ENCODE measurements around the gene SETD3. TPM values are rescaled to one million over a fixed set of nuclear protein-coding genes. Genes with fewer than 3 reads are reported as not detected.

Gene SETD3
- total RNA-seq (ENCODE audit: unreplicated experiment), result 67.4 TPM
- long read RNA-seq, transcript SETD3-202 (13 exons, 2,878 nt), result major isoform, 18 of 29 reads
- long read RNA-seq, partial matches to known transcripts, result 2 of 29 reads
- long read RNA-seq, other reads (novel, unspliced or antisense), result 9 of 29 reads

- Mint-ChIP-seq H3K4me1 (ENCODE audit: unreplicated experiment) (peaks cover 31% of the 10 kb centered on the region), H3K4me3 (ENCODE audit: unreplicated experiment) (peak within 1 kb of the TSS; percentile 99)
- DNase-seq (ENCODE audit: low spot score), result peak; percentile 58
Observed at GRCh38 chr14:99479906-99480869, at the start of gene SETD3. Gene SETD3, minus strand, starts transcription at chr14:99480859. Its CDS starts 15,054 bp downstream, at chr14:99465805.

DNA sequence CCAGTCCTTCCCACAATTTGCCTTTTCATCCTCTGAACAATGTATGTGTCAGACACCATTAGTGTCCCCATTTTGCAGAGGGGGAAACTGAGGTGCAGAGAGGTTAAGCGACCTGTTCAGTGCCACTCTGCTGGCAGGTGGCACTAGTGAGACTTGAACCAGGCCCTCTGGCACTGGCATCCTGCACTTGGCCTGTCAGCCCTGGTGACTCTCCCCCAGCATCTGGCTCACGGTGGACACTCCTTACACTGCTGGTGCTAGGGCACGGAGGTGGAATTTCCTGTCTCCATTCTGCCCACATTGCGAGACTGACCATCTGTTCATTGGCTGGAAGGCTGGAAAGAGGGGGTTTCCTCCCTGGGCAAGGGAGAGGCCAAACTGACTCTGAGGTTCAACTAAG is 49.2 kb upstream of the SETD3 start:
- H3K27me3 Mint-ChIP-seq (ENCODE audit: unreplicated experiment), result peaks cover 10% of the 10 kb centered on the region
- no peak for TF ChIP-seq CTCF (IDR thresholded peaks at IDR 0.05; ENCODE audit: unreplicated experiment)
- peaks cover 3% of the 10 kb centered on the region for H3K36me3 Mint-ChIP-seq (ENCODE audit: low read depth, unreplicated experiment)
- H3K4me3 Mint-ChIP-seq (ENCODE audit: unreplicated experiment), result no peak overlapping the region
- no peak overlapping the region for H3K27ac Mint-ChIP-seq (ENCODE audit: unreplicated experiment)
- peaks cover 5% of the 10 kb centered on the region for H3K4me1 Mint-ChIP-seq (ENCODE audit: unreplicated experiment)
- no peaks in the 10 kb centered on the region for H3K9me3 Mint-ChIP-seq (ENCODE audit: unreplicated experiment)
- DNase-seq (ENCODE audit: low spot score), result no peak

More at GRCh38 chr14:99479906-99480869, at the start of gene SETD3:
- no peak for TF ChIP-seq CTCF (IDR thresholded peaks at IDR 0.05; ENCODE audit: unreplicated experiment)
- Mint-ChIP-seq H3K27me3 (ENCODE audit: unreplicated experiment) (peaks cover 14% of the 10 kb centered on the region), H3K36me3 (ENCODE audit: low read depth, unreplicated experiment) (peaks cover 3% of the 10 kb centered on the region), H3K27ac (ENCODE audit: unreplicated experiment) (peak within 1 kb of the TSS; percentile 98), H3K9me3 (ENCODE audit: unreplicated experiment) (no peaks in the 10 kb centered on the region)

- Mint-ChIP-seq H3K36me3 (ENCODE audit: low read depth, unreplicated experiment) (peaks cover 3% of the 10 kb centered on the region), H3K27ac (ENCODE audit: unreplicated experiment) (no peak overlapping the region), H3K27me3 (ENCODE audit: unreplicated experiment) (peaks cover 9% of the 10 kb centered on the region), H3K9me3 (ENCODE audit: unreplicated experiment) (no peaks in the 10 kb centered on the region), H3K4me1 (ENCODE audit: unreplicated experiment) (peaks cover 9% of the 10 kb centered on the region), H3K4me3 (ENCODE audit: unreplicated experiment) (peak overlapping the region; percentile 25)
- DNase-seq (ENCODE audit: low spot score), result no peak
- TF ChIP-seq CTCF (IDR thresholded peaks at IDR 0.05; ENCODE audit: unreplicated experiment), result no peak
Observed at GRCh38 chr14:99527427-99528076, 46.9 kb upstream of the SETD3 start.

GRCh38 chr14:99527026-99527425 is 46.4 kb upstream of the SETD3 start:
- Mint-ChIP-seq H3K4me1 (ENCODE audit: unreplicated experiment) (peaks cover 9% of the 10 kb centered on the region), H3K27ac (ENCODE audit: unreplicated experiment) (no peak overlapping the region), H3K36me3 (ENCODE audit: low read depth, unreplicated experiment) (peaks cover 3% of the 10 kb centered on the region), H3K4me3 (ENCODE audit: unreplicated experiment) (peak overlapping the region; percentile 25), H3K27me3 (ENCODE audit: unreplicated experiment) (peaks cover 9% of the 10 kb centered on the region), H3K9me3 (ENCODE audit: unreplicated experiment) (no peaks in the 10 kb centered on the region)
- TF ChIP-seq CTCF (IDR thresholded peaks at IDR 0.05; ENCODE audit: unreplicated experiment), result no peak
- DNase-seq (ENCODE audit: low spot score), result no peak
